SK-N-SH (cell line): ENCODE results near the gene CLVS2.

Source experiments
- CTCF ChIP-seq: fragments of 200-600 bp; sonication (generic); IDR thresholded peaks from 2 replicates; pipeline ENCODE4 v1.6.1; 2017; ENCODE audit warnings: antibody characterized with exemption, mild to moderate bottlenecking, moderate library complexity
- FOSL2 ChIP-seq: IDR thresholded peaks from 2 replicates; pipeline ENCODE4 v1.4.0; 2012; ENCODE audit warnings: low read depth, mild to moderate bottlenecking, moderate library complexity, borderline replicate concordance
- MEF2A ChIP-seq: IDR thresholded peaks from 2 replicates; pipeline ENCODE4 v1.4.0; 2012; ENCODE audit warnings: low read depth, borderline replicate concordance
- RCOR1 ChIP-seq: fragments of 150-350 bp; IDR thresholded peaks from 2 replicates; pipeline ENCODE4 v1.6.1; 2017; ENCODE audit warnings: antibody characterized with exemption, low read length
- REST ChIP-seq: IDR thresholded peaks from 2 replicates; pipeline ENCODE4 v1.6.1; 2012; ENCODE audit warnings: mild to moderate bottlenecking, low read depth, low read length, moderate library complexity
- RFX5 ChIP-seq: IDR thresholded peaks from 2 replicates; pipeline ENCODE4 v1.6.1; 2012; ENCODE audit warnings: mild to moderate bottlenecking, improper control_type of control experiment, low read length
- SIN3A ChIP-seq: IDR thresholded peaks from 2 replicates; pipeline ENCODE4 v1.6.1; 2012; ENCODE audit warnings: low read depth, mild to moderate bottlenecking, low read length, moderate library complexity, borderline replicate concordance
- USF2 ChIP-seq: fragments of 150-350 bp; IDR thresholded peaks from 2 replicates; pipeline ENCODE4 v1.6.1; 2017; ENCODE audit warnings: antibody characterized with exemption, low read length, low read depth, borderline replicate concordance

- TF ChIP-seq MEF2A, result no peak
- TF ChIP-seq CTCF, result no peak
- no peak for TF ChIP-seq FOSL2
- TF ChIP-seq RCOR1, result no peak
- TF ChIP-seq USF2, result no peak
- TF ChIP-seq RFX5, result no peak
- TF ChIP-seq SIN3A, result no peak
- TF ChIP-seq REST, result no peak
Observed at GRCh38 chr6:122956376-122956775, 39.7 kb upstream of the CLVS2 start.
